ELF-1 (cell line): Measurements from ENCODE around the gene SCFD2.
"Not testable (repeated sequence)": the region's sequence is repeated elsewhere in the genome, so short reads cannot be mapped to it uniquely, and the experiment has no call there.

Source experiments
- DNase-seq: peaks from one replicate; pipeline ENCODE4 v3.0.0-alpha.2; 2016; ENCODE audit warnings: low read depth, low spot score

The SCFD2 gene

DNA sequence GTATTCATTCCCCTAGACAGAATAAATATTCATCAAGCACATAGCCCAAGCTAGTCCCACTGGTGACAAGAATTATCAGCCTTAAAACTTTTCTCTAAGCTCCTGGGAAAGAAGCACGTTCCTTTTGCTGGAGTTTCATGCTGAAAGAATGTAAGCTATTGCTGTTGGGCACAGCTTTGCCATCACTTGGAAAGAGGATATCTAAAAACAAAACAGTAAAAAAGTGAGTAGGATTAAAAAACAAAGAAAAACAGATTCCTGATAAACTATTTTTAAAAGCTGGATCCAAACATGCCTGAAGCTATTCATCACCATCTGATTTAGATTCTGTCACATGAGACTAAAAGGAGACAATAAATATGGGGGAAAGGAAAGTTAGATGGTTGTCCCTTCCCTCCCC, 176.8 kb downstream of the SCFD2 start:
- DNase-seq, result no peak

DNA sequence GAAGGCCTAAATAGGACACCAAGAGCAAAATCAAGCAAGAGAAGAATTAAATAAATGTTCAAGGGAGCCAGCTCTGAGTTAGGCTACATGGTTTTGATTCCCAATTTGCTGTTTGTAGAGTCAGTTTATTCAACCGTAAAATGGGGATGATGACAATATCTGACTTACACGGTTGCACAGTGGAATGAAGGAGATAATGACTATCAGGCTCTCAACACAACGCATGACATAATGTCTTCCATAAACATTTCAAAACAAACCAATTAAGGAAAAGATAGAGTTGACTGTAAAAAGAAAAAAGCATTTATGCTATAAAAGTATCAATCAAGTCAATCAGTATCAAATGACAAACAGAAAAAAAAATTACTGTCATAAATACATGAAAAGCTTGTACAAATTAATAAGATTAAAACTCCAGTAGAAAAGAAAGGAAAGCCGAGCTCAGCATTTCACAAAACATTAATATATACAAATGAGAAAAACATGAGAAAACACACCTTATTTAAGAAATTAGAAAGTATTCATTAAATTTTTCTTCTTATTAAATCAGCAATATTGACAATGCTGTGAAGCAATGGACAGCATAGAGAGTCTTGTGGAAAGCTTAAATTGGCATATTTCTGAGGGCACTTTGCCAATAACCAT, 179.0 kb downstream of the SCFD2 start:
- no peak for DNase-seq

DNA sequence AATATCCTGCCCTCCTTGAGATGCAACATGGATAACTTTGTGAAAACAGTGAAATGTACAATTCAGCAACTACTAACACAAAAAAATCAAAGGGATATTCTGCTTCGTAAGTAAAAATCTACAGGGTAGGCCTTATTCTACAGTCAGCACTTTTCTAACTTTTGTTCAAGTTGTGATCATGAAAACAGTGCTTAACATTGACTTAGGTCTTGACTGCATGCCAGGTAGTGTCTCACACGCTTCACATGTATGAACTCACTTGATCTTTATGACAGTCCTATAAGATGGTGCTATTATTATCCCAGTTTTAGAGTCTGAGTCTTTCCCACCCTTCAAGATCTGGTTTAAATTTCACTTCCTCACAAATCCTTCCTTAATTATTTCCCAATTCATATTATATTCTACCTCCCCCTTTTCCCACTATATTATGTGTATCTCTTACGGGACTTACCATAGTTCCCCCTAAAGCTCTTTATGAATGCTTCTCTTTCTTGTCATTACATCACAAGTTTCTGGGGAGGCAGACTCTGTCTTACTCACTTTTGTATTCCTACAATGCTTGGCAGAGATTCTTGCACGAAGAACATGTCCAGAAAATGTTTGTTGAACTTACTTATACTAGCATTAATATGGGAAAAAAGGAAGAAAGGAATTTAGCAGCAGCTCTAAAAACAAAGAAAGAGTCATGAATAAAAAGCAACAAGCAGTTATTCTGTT, 179.8 kb downstream of the SCFD2 start:
- DNase-seq, result no peak

DNA sequence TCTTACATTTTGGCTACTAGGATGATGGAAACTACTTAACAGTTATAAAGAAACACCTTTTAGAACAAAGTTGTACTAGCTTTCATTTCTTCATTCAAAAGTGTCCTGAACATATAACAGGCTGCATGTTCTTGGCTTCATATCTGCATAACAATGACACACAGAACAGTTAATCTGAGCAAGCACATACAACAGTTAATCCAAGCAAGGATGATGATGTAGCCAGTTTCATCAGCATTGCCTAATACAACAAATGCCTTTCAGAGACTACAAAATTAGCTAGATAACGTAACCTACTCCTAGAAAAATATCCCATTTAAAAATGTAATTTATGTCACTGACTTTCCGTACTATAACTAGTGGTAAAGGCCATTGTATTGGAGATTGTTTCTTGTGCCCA, 182.1 kb downstream of the SCFD2 start:
- no peak for DNase-seq

DNA sequence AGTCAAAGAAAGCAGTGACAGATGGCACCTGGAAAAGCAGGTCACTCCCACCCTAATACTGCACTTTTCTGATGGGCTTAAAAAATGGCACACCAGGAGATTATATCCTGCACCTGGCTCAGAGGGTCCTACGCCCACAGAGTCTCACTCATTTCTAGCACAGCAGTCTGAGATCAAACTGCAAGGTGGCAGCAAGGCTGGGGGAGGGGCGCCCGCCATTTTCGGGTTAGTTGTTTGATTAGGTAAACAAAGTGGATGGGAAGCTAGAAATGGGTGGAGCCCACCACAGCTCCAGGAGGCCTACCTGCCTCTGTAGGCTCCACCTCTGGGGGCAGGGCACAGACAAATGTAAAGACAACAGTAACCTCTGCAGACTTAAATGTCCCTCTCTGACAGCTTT, 188.1 kb downstream of the SCFD2 start:
- not testable (repeated sequence) for DNase-seq

DNA sequence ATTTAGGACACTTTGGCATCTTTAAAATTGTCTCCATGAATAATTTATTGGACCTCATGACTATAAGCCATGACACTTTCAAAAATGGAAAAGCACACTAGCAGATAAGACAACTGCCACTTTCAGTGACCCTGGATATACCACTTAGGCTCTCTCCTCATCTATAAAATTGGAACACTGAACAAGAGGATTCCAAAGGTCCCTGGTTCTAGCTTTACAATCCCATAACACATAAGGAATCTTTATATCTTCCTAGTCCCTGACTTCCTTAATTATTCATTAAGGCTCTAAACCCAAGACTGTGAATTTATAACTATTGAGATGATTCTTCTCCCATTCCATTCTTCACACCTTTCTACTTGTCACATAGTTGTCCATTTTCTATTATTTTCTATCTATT, 190.2 kb downstream of the SCFD2 start:
- no peak for DNase-seq

DNA sequence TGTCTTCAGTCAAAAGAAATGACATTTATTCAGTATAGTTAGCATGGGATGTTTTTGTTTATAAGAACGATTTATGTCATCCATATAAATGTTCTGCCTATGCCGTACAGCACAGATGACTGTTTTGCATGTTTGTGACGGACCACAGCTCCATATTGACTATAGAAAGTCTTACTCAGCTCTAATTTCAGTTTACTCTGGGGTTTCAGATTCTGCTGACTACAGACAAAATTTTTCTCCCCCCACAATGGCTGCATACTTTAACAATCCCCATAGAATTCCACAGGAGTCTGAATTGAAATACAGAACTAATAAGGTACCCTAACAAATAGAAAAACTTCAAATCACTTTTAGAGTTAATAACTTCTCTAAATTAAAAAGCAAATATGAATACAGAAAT, 191.0 kb downstream of the SCFD2 start:
- no peak for DNase-seq

DNA sequence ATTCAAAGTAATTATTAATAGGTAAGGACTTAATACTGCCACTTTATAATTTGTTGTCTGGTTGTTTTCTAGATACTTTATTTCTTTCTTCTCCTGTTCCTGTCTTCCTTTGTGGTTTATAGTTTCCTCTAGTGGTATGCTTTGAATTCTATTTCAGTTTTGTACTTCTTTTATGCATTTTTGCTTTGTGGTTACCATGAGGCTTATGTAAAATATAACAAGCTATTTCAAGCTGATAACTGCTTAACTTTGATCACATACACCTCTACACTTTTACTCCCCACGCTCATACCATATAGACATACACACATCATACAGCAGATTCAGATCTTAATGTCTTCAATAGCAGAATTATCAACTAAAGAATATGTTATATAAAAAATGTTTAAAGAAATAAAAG, 192.3 kb downstream of the SCFD2 start:
- DNase-seq, result no peak

DNA sequence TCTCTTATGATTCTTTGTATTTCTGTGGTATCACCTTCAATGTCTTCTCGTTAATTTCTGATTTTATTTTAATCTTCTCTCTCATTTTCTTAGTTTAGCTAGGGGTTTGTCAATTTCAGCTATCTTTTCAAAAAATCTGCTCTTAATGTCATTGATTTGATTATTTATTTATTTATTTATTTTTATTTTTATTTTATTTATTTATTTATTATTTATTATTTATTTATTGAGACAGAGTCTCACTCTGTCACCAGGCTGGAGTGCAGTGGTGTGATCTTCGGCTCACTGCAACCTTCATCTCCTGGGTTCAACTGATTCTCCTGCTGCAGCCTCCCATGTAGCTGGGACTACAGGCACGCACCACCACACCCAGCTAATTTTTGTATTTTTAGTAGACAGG, 194.1 kb downstream of the SCFD2 start:
- DNase-seq, result no peak

DNA sequence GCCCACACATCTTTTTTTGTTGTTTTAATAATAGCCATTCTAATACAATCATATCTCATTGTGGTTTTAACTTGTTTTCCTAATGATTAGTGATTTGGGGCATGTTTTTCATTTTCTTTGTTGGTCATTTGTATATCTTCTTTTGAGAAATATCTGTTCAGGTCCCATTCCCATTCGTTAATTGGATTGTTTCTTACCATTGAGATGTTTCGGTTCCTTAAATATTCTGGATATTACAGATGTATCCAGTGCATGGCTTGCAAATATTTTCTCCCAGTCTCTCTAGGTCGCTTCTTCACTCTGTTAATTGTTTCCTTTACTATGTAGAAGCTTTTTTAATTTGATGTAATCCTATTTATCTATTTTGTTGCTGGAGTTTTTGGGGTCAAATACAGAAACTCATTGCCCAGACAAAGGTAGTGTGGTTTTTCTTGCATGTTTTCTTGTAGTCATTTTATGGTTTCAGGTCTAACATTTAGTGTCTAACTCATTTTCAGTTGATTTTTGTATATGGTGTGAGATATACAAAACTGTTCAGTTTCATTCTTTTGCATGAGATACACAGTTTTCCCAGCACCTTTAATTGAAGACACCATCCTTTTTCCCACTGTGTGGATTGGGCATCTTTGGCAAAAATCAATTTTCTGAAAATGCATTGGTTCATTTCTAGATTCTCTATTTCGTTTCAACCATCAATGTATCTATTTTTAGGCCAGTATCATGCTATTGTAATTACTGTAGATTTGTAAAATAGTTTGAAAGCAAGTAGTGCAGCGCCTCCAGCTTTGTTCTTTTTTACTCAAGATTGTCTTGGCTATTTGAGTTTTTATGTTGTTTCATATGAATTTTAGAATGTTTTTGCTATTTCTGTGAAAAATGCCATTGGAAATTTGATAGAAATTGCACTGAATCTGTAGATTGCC, 195.9 kb downstream of the SCFD2 start:
- DNase-seq, result no peak

DNA sequence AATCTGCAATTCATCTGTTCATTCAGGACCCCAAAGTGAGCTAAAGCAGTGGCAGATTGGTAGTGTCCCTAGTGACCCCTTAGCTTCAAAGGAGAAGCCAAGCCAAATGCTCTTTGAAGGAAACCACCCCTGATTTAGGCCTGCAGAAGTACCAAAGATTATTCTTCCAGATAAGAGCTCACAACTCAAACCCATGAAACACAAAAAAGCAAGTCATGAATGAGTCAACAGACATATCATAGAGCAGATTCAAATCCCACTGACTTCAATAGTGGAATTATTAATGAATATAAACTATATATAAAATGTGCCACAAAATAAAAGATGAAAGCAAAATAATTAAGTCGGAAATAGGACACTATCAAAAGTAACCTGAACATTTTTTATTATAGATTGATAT, 197.6 kb downstream of the SCFD2 start:
- no peak for DNase-seq

DNA sequence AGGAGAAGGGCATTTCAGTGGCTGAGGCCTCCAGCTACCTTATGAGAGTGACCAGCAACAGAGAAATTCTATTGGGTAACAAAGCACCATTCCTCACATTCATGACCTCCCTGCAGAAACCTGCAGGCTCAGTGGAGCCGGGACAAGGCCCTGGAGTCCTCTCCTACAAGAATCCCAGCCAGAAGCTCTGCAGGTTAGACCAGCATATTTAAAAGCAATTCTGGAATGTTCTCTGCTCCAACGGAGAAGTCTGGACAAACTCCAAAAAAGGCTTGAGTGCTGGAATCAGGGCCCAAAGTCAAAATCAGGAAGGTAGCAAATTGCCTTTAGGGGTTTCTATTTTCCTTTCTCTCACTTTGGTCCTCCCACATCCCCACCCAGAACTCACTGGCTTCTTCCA, 202.9 kb downstream of the SCFD2 start:
- peak; percentile 15 for DNase-seq

DNA sequence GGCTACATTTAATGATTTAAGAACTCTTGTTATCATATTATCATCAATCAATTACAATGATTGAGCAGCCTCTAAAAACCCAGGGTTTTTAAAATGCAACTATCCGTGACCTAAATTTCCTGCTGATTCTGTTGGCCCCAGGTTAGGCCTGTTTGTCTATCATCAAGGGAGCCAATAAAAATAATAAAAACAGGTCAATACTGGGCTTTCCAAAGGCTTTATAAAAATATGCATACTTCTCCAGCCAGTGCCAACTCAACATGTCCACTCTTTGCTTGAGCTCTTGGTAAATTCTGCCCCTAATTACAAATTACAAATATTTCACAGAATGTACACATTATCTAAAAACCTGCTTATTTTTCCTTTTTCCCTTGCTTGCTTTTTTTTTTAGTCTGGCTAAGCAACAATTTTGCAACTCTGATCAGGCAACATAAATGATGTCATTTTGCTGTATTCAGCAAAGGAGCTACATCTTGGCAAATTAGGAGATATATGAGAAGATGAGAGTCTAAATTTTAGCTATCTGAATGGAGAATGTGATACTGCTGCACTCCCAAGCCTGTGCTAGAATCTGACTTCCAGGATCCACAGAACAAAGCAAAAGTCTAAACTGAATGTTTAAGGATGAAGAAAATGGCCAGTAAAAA, 204.0 kb downstream of the SCFD2 start:
- no peak for DNase-seq

DNA sequence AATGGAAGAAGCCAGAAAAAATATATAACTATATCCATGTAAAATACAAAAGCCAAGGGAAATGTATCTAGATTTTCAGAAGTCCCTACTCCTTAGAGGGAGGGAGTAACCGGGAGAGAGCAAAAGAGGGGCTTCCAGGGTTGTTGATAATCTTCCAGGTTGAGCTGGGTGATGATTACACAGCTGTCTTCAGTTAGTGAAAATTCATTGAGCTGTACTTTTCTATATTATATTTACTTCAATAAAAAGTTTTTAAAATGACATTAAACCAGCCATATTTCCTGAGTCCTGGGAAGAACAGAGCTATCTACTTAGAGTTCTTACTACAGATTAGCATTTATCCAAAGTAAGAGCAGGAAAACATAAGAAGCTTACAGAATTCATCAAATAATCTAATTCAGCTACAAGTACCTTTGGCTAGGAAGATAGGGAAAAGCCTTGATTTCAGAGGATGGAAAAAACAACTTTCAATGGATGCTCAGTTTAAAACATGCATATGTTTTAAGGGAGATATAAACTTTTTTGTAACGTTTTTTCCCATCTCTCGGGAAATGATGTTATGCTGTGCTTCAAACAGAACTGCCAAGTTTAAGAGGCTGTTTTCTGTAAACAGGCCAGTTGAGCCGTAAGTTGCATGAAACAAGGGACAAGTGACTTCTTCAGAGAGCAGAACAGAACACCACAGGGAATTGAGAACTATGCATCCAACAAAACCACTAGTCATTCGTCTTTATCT, 204.6 kb downstream of the SCFD2 start:
- DNase-seq, result no peak

DNA sequence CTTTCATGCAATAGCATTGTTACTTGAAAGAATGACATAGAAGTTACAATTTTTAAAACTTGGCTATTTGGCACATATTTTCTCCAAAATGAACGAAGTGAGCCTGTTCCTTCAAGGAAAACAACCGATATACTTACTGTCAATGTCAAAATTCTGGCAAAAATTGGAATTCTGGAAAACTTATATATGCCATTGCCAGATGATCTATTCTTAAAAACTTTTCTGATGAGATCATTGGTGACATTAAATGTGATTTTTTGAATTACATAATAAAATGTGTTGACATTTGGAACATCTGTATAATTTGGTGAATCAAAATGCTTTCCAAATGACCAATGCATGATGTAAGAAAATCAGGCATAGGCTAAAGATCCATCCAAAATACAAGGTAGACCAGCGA, 209.0 kb downstream of the SCFD2 start:
- DNase-seq, result no peak

DNA sequence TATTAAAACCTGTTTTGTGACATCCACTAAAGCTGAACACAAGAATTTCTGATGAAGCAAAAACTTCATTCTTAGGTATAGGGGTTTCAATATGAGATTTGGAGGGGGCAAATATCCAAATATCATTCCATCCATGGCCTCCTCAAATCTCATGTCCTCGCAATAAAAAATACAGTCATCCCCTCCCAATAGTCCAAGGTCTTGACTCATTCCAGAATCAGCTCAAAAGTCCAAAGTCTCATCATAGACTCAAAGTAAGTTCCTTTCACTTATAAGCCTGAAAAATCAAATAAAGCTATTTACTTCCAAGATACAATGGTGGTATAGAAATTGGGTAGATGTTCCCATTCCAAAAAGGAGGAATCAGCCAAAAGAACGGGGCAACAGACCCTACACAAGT, 213.4 kb downstream of the SCFD2 start:
- no peak for DNase-seq

DNA sequence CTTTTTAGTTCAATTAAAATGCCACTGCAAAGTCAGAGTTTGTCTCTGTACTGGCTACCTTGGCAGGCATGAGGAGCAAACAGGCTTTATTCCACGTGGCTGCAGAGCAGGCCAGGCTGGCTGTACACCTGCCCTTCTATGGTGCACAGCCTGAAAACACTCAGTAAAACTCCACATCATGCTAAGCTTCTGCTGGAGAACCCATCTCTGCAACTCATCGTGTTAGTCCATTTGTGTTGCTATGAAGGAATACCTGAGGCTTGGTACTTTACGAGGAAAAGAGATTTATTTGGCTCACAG, 214.4 kb downstream of the SCFD2 start:
- DNase-seq, result no peak

DNA sequence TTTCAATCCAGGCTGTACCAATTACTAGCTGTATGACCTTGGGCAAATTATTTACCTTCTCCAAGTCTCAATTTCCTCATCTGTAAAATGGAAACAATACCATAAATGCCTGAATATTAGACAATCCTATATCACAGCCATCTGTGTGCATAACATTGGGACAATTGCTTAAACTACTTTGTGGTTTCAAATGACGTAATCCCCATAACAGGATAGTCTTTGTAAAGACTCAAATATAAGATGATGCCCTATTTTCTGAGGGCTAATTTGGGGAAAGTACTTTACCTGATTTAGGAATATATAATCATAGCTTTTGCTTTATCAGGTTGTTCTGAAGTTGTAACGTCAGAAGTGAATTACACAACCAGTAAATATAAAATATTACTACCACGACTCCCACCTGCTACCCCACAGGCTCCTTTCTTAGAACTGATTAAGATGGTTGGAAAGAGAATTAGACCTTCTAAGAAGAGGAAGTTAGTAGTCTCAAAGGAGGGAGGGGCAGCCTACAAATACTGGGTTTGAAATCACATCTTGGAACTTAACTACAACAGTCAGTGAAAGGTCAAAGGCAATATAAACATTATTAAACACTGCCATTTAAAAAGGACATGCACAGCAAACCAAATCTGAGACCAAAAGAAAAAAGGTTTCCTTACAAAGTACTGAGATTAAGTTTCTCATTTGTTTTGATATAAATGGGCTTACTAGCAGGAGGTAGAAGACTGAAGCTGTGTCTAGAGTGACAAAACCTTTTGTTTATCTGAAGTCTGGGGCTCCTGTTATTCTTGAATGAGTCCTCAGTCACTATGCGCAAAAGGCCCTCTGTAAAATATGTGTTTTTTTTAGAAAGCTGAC, 215.0 kb downstream of the SCFD2 start:
- no peak for DNase-seq

DNA sequence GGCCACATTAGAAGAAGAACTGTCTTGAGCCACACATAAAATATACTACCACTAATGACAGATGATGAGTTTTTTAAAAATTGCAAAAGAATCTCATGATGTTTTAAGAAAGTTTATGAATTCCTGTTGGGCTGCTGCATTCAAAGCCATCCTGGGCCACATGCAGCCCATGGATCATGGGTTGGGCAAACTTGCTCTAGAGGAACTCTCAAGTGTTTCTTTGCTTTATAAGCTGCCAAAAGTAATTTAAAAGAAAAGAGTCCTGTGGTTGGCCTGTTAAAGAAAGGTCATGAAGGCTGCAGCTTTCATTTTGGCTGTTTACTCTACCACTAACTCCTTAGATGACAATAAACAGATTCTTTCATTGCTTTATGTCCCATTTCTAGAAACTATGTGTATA, 218.2 kb downstream of the SCFD2 start:
- no peak for DNase-seq

DNA sequence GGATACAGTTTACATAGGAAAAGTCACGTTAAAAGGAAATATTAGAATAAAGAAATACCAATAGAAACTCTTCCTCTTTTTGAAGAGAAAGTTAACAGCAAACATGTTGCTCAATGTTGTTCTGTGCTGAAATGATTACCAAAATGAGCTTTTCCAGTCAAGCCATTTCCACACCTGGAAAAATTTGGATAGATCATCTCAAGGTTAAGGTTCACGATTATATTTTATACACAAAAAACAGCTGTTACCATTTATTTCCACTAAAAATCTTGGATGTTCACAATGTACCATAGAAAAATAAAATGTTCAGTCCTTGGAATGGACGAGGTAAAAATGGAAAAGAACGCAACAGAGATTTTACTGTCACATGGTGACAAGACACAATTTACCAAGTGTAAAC, 218.7 kb downstream of the SCFD2 start:
- DNase-seq, result no peak

DNA sequence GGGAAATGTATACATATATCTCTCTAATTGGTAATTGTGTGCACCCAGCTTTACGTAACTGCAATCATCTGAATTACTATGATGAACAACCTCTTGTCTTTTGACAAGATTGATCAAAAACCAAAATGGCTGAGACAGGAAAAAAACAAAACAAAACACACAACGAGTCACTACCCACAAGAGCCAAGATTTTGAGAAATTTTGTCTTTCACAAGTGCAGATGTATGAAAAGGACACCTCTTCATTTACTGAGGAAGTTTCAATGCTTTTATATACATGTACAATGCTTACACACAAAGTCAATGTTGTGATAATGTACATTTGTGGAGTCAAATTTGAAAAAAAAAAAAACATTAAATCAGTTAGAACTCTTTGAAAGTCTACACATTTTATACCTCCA, 224.6 kb downstream of the SCFD2 start:
- DNase-seq, result no peak
